ENCODE measurements around the gene HINT3. TPM values are rescaled to one million over a fixed set of nuclear protein-coding genes. Genes with fewer than 3 reads are reported as not detected.

Gene HINT3
- total and polyA plus RNA-seq, 2 of the 13 experiments (the other 11 are each of a cell fraction or from before 2014, with no cell fraction given) = 3.1 to 22.8 TPM

DNA sequence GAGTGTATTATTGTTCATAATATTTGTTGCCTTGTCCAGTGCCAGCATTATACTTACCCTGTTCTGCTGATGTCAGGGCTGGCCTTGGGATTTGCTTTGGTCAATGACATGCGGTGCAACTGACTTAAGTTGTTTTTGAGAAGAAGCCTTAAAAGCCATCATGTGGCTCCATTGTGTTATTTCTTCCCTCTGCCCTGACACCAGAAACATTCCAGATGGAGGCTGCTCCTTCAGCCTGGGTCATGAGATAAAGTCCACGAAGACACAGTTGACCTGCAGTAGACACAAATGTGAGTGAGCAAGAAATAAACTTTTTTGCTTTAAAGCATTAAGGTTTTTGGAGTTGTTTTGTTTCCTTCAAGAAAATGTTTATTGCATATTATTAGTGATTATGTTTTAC is 7.5 kb upstream of the HINT3 start:
- in situ Hi-C loops (cut with HindIII; ENCODE audit: extremely low pct_ligation_motif_present, low pct_unique_long_range_greater_than_20kb) = no loop called here
- Histone ChIP-seq H2AFZ (ENCODE audit: low read length) (no peak overlapping the region), H3K9me3 (ENCODE audit: low read length) (no peaks in the 10 kb centered on the region), H3K27me3 (ENCODE audit: control insufficient read depth in 1 of 2, insufficient read depth in 2 of 2, low read length in 2 of 2) (no peaks in the 10 kb centered on the region), H3K4me1 (ENCODE audit: insufficient read depth, low read length) (peaks cover 81% of the 10 kb centered on the region), H3K27ac (ENCODE audit: extremely low read length, insufficient read depth, low read length) (no peak overlapping the region), H4K20me1 (ENCODE audit: insufficient read depth, low read length) (no peaks in the 10 kb centered on the region), H3K79me2 (ENCODE audit: insufficient read depth, low read length) (no peaks in the 10 kb centered on the region), H3K4me2 (ENCODE audit: low read depth, low read length) (no peak overlapping the region), H3K36me3 (replicated peaks in 1 of 2; ENCODE audit: control insufficient read depth in 1 of 2, insufficient read depth in 2 of 2, low read length in 2 of 2) (no peaks in the 10 kb centered on the region), H3K4me3 (replicated peaks in 1 of 3; ENCODE audit: insufficient read depth in 1 of 3, low read depth in 2 of 3, low read length in 3 of 3) (no peak overlapping the region), H3K9ac (ENCODE audit: insufficient read depth, low read depth, low read length) (no peak overlapping the region)
- ChIA-PET POLR2A (no interaction called here), CTCF (ENCODE audit: low intra/inter-chr PET ratio, low total read pairs) (no interaction called here)
- BruUV-seq (replicated peaks) = no TSS peak
- intact Hi-C loops (cut with micrococcal nuclease; ENCODE audit: unreplicated experiment) = no loop called here
- ATAC-seq (no peak), FAIRE-seq (no peak), DNase-seq (ENCODE audit: low spot score) (no peak)
- 96% methylated on average over 2 of the region's 2 CpGs for whole genome bisulfite sequencing (ENCODE audit: low lambda C conversion rate)
- no peak for TF ChIP-seq NKX3-1 (CRISPR knock-in tag; IDR thresholded peaks at IDR 0.05)
- TF ChIP-seq, protein P1, sequence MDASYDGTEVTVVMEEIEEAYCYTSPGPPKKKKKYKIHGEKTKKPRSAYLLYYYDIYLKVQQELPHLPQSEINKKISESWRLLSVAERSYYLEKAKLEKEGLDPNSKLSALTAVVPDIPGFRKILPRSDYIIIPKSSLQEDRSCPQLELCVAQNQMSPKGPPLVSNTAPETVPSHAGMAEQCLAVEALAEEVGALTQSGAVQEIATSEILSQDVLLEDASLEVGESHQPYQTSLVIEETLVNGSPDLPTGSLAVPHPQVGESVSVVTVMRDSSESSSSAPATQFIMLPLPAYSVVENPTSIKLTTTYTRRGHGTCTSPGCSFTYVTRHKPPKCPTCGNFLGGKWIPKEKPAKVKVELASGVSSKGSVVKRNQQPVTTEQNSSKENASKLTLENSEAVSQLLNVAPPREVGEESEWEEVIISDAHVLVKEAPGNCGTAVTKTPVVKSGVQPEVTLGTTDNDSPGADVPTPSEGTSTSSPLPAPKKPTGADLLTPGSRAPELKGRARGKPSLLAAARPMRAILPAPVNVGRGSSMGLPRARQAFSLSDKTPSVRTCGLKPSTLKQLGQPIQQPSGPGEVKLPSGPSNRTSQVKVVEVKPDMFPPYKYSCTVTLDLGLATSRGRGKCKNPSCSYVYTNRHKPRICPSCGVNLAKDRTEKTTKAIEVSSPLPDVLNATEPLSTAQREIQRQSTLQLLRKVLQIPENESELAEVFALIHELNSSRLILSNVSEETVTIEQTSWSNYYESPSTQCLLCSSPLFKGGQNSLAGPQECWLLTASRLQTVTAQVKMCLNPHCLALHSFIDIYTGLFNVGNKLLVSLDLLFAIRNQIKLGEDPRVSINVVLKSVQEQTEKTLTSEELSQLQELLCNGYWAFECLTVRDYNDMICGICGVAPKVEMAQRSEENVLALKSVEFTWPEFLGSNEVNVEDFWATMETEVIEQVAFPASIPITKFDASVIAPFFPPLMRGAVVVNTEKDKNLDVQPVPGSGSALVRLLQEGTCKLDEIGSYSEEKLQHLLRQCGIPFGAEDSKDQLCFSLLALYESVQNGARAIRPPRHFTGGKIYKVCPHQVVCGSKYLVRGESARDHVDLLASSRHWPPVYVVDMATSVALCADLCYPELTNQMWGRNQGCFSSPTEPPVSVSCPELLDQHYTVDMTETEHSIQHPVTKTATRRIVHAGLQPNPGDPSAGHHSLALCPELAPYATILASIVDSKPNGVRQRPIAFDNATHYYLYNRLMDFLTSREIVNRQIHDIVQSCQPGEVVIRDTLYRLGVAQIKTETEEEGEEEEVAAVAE (CRISPR knock-in tag; IDR thresholded peaks at IDR 0.05; ENCODE audit: borderline replicate concordance) = no peak
- TF ChIP-seq MTA1 (CRISPR knock-in tag; IDR thresholded peaks at IDR 0.05; ENCODE audit: borderline replicate concordance) = no peak
- TF ChIP-seq ZFY (CRISPR knock-in tag; IDR thresholded peaks at IDR 0.05) = no peak
- TF ChIP-seq KLF13 (CRISPR knock-in tag; IDR thresholded peaks at IDR 0.05) = no peak
- TF ChIP-seq ZBTB21 (CRISPR knock-in tag; IDR thresholded peaks at IDR 0.05) = no peak
- TF ChIP-seq ZFP90 (CRISPR knock-in tag; IDR thresholded peaks at IDR 0.05; ENCODE audit: borderline replicate concordance) = no peak
- TF ChIP-seq ZNF841 (CRISPR knock-in tag; IDR thresholded peaks at IDR 0.05; ENCODE audit: borderline replicate concordance) = no peak
- no peak for TF ChIP-seq CEBPG (CRISPR knock-in tag; IDR thresholded peaks at IDR 0.05)
- TF ChIP-seq ZNF33A (CRISPR knock-in tag; IDR thresholded peaks at IDR 0.05; ENCODE audit: borderline replicate concordance) = no peak
- TF ChIP-seq NFATC3 (CRISPR knock-in tag; IDR thresholded peaks at IDR 0.05) = no peak
- TF ChIP-seq EED (CRISPR knock-in tag; IDR thresholded peaks at IDR 0.05) = no peak
- TF ChIP-seq, protein P2, sequence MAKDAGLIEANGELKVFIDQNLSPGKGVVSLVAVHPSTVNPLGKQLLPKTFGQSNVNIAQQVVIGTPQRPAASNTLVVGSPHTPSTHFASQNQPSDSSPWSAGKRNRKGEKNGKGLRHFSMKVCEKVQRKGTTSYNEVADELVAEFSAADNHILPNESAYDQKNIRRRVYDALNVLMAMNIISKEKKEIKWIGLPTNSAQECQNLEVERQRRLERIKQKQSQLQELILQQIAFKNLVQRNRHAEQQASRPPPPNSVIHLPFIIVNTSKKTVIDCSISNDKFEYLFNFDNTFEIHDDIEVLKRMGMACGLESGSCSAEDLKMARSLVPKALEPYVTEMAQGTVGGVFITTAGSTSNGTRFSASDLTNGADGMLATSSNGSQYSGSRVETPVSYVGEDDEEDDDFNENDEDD (CRISPR knock-in tag; IDR thresholded peaks at IDR 0.05; ENCODE audit: borderline replicate concordance) = no peak
- TF ChIP-seq HCFC1 (IDR thresholded peaks at IDR 0.05; ENCODE audit: low read depth, low read length) = no peak
- no peak for TF ChIP-seq SALL1 (CRISPR knock-in tag; IDR thresholded peaks at IDR 0.05)
- TF ChIP-seq, protein P3, sequence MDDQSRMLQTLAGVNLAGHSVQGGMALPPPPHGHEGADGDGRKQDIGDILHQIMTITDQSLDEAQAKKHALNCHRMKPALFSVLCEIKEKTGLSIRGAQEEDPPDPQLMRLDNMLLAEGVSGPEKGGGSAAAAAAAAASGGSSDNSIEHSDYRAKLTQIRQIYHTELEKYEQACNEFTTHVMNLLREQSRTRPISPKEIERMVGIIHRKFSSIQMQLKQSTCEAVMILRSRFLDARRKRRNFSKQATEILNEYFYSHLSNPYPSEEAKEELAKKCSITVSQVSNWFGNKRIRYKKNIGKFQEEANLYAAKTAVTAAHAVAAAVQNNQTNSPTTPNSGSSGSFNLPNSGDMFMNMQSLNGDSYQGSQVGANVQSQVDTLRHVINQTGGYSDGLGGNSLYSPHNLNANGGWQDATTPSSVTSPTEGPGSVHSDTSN (CRISPR knock-in tag; IDR thresholded peaks at IDR 0.05; ENCODE audit: borderline replicate concordance) = no peak
- no peak for TF ChIP-seq ZNF510 (CRISPR knock-in tag; IDR thresholded peaks at IDR 0.05; ENCODE audit: low read depth)
- TF ChIP-seq, protein P4, sequence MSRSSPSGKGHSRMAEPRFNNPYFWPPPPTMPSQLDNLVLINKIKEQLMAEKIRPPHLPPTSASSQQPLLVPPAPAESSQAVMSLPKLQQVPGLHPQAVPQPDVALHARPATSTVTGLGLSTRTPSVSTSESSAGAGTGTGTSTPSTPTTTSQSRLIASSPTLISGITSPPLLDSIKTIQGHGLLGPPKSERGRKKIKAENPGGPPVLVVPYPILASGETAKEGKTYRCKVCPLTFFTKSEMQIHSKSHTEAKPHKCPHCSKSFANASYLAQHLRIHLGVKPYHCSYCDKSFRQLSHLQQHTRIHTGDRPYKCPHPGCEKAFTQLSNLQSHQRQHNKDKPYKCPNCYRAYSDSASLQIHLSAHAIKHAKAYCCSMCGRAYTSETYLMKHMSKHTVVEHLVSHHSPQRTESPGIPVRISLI (CRISPR knock-in tag; IDR thresholded peaks at IDR 0.05; ENCODE audit: borderline replicate concordance) = no peak
- no peak for TF ChIP-seq NFE2L1 (CRISPR knock-in tag; IDR thresholded peaks at IDR 0.05; ENCODE audit: borderline replicate concordance)
